GM23338 (cell line): ENCODE data around the gene MGRN1. TPM values are rescaled to one million over a fixed set of nuclear protein-coding genes. Genes with fewer than 3 reads are reported as not detected.

ENCODE experiments used
- ATAC-seq: fragments of 200-7000 bp; cut with Tn5 transposase; 3 replicates; pipeline ENCODE4 v1.9.1; 2020
- DNase-seq: peaks from one replicate; pipeline ENCODE4 v3.0.0-alpha.2; 2015; ENCODE audit warnings: low spot score
- H2AFZ ChIP-seq: fragments of 200-600 bp; sonication (generic); 2 replicates; pipeline ENCODE4 v1.8.0; 2016; ENCODE audit warnings: antibody characterized with exemption, mild to moderate bottlenecking, moderate library complexity
- H3F3A ChIP-seq: fragments of 200-600 bp; sonication (generic); replicated peaks from 2 replicates; pipeline ENCODE4 v1.8.0; 2017; ENCODE audit warnings: antibody characterized with exemption, mixed run types, low read depth
- H3K27ac ChIP-seq: fragments of 200-600 bp; sonication (generic); 2 replicates; pipeline ENCODE4 v1.6.1; 2016; ENCODE audit warnings: low read depth
- H3K27me3 ChIP-seq: fragments of 200-600 bp; sonication (generic); 2 replicates; pipeline ENCODE4 v1.8.0; 2016; ENCODE audit warnings: mild to moderate bottlenecking, mixed run types, moderate library complexity; ENCODE audit not compliant: insufficient read depth
- H3K36me3 ChIP-seq: fragments of 200-600 bp; sonication (generic); 2 replicates; pipeline ENCODE4 v1.8.0; 2016; ENCODE audit warnings: mild to moderate bottlenecking; ENCODE audit not compliant: insufficient read depth
- H3K4me1 ChIP-seq: fragments of 200-600 bp; sonication (generic); 2 replicates; pipeline ENCODE4 v1.8.0; 2016; ENCODE audit warnings: mild to moderate bottlenecking, moderate library complexity; ENCODE audit not compliant: insufficient read depth
- H3K4me2 ChIP-seq: fragments of 200-600 bp; sonication (generic); 2 replicates; pipeline ENCODE4 v1.7.1; 2017; ENCODE audit warnings: mixed run types
- H3K4me3 ChIP-seq: fragments of 200-600 bp; sonication (generic); 2 replicates; pipeline ENCODE4 v1.6.1; 2016; ENCODE audit warnings: mixed run types
- H3K79me2 ChIP-seq: fragments of 200-600 bp; sonication (generic); replicated peaks from 2 replicates; pipeline ENCODE4 v1.8.0; 2017; ENCODE audit warnings: mild to moderate bottlenecking; ENCODE audit not compliant: insufficient read depth
- H3K9me2 ChIP-seq: fragments of 200-600 bp; sonication (generic); 2 replicates; pipeline ENCODE4 v1.8.0; 2017; ENCODE audit not compliant: insufficient read depth
- H4K20me1 ChIP-seq: fragments of 200-600 bp; sonication (generic); replicated peaks from 2 replicates; pipeline ENCODE4 v1.8.0; 2017; ENCODE audit warnings: mild to moderate bottlenecking; ENCODE audit not compliant: insufficient read depth
- H3K27ac Mint-ChIP-seq: 2 replicates; pipeline ENCODE4 v1.8.0; 2020; ENCODE audit warnings: inconsistent platforms, mild to moderate bottlenecking, moderate library complexity, mixed read lengths
- H3K27me3 Mint-ChIP-seq: 3 replicates; pipeline ENCODE4 v1.8.0; 2022; ENCODE audit warnings: low read depth, mild to moderate bottlenecking, moderate library complexity, mixed read lengths, inconsistent platforms; ENCODE audit not compliant: insufficient read depth, poor library complexity
- H3K36me3 Mint-ChIP-seq: 3 replicates; pipeline ENCODE4 v1.8.0; 2021; ENCODE audit warnings: low read depth, mild to moderate bottlenecking, inconsistent platforms, moderate library complexity, mixed read lengths
- H3K4me1 Mint-ChIP-seq: 3 replicates; pipeline ENCODE4 v1.8.0; 2020; ENCODE audit warnings: mild to moderate bottlenecking, inconsistent platforms, mixed read lengths
- H3K4me3 Mint-ChIP-seq: 3 replicates; pipeline ENCODE4 v1.8.0; 2021; ENCODE audit warnings: moderate library complexity, mild to moderate bottlenecking, inconsistent platforms, mixed read lengths
- H3K9me3 Mint-ChIP-seq: 3 replicates; pipeline ENCODE4 v1.8.0; 2020; ENCODE audit warnings: moderate library complexity, mild to moderate bottlenecking, inconsistent platforms, mixed read lengths
- CREB1 ChIP-seq: fragments of 250-450 bp; sonication (Bioruptor Pico); IDR thresholded peaks from 2 replicates; pipeline ENCODE4 v1.5.0; 2020; ENCODE audit warnings: low read depth, mild to moderate bottlenecking, moderate library complexity
- ETS1 ChIP-seq: IDR thresholded peaks from 2 replicates; pipeline ENCODE4 v1.6.1; 2016; ENCODE audit warnings: antibody characterized with exemption
- EZH2 ChIP-seq: fragments of 200-600 bp; sonication (generic); IDR thresholded peaks from one replicate; pipeline ENCODE4 v1.8.0; 2017; ENCODE audit warnings: antibody characterized with exemption, mild to moderate bottlenecking, low read depth; ENCODE audit not compliant: unreplicated experiment
- EZH2phosphoT487 ChIP-seq: fragments of 200-600 bp; sonication (generic); IDR thresholded peaks from one replicate; pipeline ENCODE4 v1.8.1; 2018; ENCODE audit warnings: antibody characterized with exemption; ENCODE audit not compliant: unreplicated experiment
- JUNB ChIP-seq: IDR thresholded peaks from one replicate; pipeline ENCODE4 v1.6.1; 2016; ENCODE audit warnings: antibody characterized with exemption; ENCODE audit not compliant: unreplicated experiment
- NANOG ChIP-seq: IDR thresholded peaks from 2 replicates; pipeline ENCODE4 v1.6.1; 2016; ENCODE audit warnings: antibody characterized with exemption, borderline replicate concordance
- POLR2AphosphoS5 ChIP-seq: IDR thresholded peaks from 2 replicates; pipeline ENCODE4 v1.6.1; 2016; ENCODE audit warnings: antibody characterized with exemption, low read depth
- REST ChIP-seq: IDR thresholded peaks from one replicate; pipeline ENCODE4 v1.6.1; 2018; ENCODE audit warnings: antibody characterized with exemption; ENCODE audit not compliant: unreplicated experiment
- STAT1 ChIP-seq: IDR thresholded peaks from one replicate; pipeline ENCODE4 v1.6.1; 2016; ENCODE audit warnings: antibody characterized with exemption; ENCODE audit not compliant: unreplicated experiment
- ZNF114 ChIP-seq: fragments of 250-450 bp; sonication (Bioruptor Pico); IDR thresholded peaks from 2 replicates; pipeline ENCODE4 v1.5.0; 2020; ENCODE audit warnings: mild to moderate bottlenecking, moderate library complexity
- ZNF331 ChIP-seq: fragments of 250-450 bp; sonication (Bioruptor Pico); IDR thresholded peaks from 2 replicates; pipeline ENCODE4 v1.5.0; 2020; ENCODE audit warnings: low read depth, mild to moderate bottlenecking, moderate library complexity
- polyA plus RNA-seq: library from polyadenylated mRNA; unstranded; fragments of >200 nt; fragmentation: Nextera tagmentation; extraction: Ambion mirVana; gene quantifications from 2 replicates; pipeline ENCODE4 v1.2.1, GENCODE V29; 2016
- total RNA-seq: library from RNA; depleted of rRNA; stranded (reverse); fragments of >200 nt; shearing (Covaris generic); gene quantifications from 2 replicates; pipeline ENCODE4 v1.2.3, GENCODE V29; 2014
- TF ChIP-seq, protein P1 (sequence below), 2 experiments: fragments of 200-600 bp in 1 of 2; sonication (generic) in 1 of 2; conservative IDR thresholded peaks; 2 replicates each; pipeline versions ENCODE4 v1.5.1 to v1.6.1; 2016 to 2017; ENCODE audit warnings: antibody characterized with exemption in 2 of 2, low read depth in 2 of 2, mild to moderate bottlenecking in 2 of 2, moderate library complexity in 1 of 2
- TF ChIP-seq, protein P2 (sequence below): fragments of 250-450 bp; sonication (Bioruptor Pico); IDR thresholded peaks from 2 replicates; pipeline ENCODE4 v1.5.0; 2020; ENCODE audit warnings: mild to moderate bottlenecking, moderate library complexity

MGRN1 gene
- total and polyA plus RNA-seq, 2 experiments from 2014 or later: 13.1 to 71.8 TPM

GRCh38 chr16:4678596-4678995 lies 54.0 kb downstream of the MGRN1 start:
- no peak overlapping the region for H3K4me3 Mint-ChIP-seq
- H3K4me1 Mint-ChIP-seq: peaks cover 12% of the 10 kb centered on the region
- no peak overlapping the region for H3K4me2 ChIP-seq
- H3K27me3 ChIP-seq: no peaks in the 10 kb centered on the region
- TF ChIP-seq STAT1 (no peak), POLR2AphosphoS5 (no peak), ZNF331 (no peak), CREB1 (CRISPR knock-in tag) (no peak), ZNF114 (CRISPR knock-in tag) (no peak), ETS1 (no peak), EZH2 (no peak), EZH2phosphoT487 (no peak), REST (no peak), JUNB (no peak), NANOG (no peak)
- TF ChIP-seq, protein P1, sequence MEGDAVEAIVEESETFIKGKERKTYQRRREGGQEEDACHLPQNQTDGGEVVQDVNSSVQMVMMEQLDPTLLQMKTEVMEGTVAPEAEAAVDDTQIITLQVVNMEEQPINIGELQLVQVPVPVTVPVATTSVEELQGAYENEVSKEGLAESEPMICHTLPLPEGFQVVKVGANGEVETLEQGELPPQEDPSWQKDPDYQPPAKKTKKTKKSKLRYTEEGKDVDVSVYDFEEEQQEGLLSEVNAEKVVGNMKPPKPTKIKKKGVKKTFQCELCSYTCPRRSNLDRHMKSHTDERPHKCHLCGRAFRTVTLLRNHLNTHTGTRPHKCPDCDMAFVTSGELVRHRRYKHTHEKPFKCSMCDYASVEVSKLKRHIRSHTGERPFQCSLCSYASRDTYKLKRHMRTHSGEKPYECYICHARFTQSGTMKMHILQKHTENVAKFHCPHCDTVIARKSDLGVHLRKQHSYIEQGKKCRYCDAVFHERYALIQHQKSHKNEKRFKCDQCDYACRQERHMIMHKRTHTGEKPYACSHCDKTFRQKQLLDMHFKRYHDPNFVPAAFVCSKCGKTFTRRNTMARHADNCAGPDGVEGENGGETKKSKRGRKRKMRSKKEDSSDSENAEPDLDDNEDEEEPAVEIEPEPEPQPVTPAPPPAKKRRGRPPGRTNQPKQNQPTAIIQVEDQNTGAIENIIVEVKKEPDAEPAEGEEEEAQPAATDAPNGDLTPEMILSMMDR (conservative IDR thresholded peaks at IDR 0.05; ENCODE audit: low read depth in 2 of 2): no peak
- TF ChIP-seq, protein P2, sequence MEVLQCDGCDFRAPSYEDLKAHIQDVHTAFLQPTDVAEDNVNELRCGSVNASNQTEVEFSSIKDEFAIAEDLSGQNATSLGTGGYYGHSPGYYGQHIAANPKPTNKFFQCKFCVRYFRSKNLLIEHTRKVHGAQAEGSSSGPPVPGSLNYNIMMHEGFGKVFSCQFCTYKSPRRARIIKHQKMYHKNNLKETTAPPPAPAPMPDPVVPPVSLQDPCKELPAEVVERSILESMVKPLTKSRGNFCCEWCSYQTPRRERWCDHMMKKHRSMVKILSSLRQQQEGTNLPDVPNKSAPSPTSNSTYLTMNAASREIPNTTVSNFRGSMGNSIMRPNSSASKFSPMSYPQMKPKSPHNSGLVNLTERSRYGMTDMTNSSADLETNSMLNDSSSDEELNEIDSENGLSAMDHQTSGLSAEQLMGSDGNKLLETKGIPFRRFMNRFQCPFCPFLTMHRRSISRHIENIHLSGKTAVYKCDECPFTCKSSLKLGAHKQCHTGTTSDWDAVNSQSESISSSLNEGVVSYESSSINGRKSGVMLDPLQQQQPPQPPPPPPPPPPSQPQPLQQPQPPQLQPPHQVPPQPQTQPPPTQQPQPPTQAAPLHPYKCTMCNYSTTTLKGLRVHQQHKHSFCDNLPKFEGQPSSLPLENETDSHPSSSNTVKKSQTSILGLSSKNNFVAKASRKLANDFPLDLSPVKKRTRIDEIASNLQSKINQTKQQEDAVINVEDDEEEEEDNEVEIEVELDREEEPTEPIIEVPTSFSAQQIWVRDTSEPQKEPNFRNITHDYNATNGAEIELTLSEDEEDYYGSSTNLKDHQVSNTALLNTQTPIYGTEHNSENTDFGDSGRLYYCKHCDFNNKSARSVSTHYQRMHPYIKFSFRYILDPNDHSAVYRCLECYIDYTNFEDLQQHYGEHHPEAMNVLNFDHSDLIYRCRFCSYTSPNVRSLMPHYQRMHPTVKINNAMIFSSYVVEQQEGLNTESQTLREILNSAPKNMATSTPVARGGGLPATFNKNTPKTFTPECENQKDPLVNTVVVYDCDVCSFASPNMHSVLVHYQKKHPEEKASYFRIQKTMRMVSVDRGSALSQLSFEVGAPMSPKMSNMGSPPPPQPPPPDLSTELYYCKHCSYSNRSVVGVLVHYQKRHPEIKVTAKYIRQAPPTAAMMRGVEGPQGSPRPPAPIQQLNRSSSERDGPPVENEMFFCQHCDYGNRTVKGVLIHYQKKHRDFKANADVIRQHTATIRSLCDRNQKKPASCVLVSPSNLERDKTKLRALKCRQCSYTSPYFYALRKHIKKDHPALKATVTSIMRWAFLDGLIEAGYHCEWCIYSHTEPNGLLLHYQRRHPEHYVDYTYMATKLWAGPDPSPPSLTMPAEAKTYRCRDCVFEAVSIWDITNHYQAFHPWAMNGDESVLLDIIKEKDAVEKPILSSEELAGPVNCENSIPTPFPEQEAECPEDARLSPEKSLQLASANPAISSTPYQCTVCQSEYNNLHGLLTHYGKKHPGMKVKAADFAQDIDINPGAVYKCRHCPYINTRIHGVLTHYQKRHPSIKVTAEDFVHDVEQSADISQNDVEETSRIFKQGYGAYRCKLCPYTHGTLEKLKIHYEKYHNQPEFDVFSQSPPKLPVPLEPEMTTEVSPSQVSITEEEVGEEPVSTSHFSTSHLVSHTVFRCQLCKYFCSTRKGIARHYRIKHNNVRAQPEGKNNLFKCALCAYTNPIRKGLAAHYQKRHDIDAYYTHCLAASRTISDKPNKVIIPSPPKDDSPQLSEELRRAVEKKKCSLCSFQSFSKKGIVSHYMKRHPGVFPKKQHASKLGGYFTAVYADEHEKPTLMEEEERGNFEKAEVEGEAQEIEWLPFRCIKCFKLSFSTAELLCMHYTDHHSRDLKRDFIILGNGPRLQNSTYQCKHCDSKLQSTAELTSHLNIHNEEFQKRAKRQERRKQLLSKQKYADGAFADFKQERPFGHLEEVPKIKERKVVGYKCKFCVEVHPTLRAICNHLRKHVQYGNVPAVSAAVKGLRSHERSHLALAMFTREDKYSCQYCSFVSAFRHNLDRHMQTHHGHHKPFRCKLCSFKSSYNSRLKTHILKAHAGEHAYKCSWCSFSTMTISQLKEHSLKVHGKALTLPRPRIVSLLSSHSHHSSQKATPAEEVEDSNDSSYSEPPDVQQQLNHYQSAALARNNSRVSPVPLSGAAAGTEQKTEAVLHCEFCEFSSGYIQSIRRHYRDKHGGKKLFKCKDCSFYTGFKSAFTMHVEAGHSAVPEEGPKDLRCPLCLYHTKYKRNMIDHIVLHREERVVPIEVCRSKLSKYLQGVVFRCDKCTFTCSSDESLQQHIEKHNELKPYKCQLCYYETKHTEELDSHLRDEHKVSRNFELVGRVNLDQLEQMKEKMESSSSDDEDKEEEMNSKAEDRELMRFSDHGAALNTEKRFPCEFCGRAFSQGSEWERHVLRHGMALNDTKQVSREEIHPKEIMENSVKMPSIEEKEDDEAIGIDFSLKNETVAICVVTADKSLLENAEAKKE (CRISPR knock-in tag): no peak
- H3K36me3 Mint-ChIP-seq: peaks cover 11% of the 10 kb centered on the region
- no peaks in the 10 kb centered on the region for H3K9me3 Mint-ChIP-seq
- no peak overlapping the region; the same call in 1 of the 2 replicates for H3K27ac ChIP-seq
- H2AFZ ChIP-seq: no peak overlapping the region
- H3K4me1 ChIP-seq: no peaks in the 10 kb centered on the region
- no peaks in the 10 kb centered on the region for H3K36me3 ChIP-seq
- no peak for DNase-seq
- ATAC-seq: no peak
- no peaks in the 10 kb centered on the region for H3K79me2 ChIP-seq
- peaks cover 10% of the 10 kb centered on the region; the same call in 1 of the 2 replicates for H3F3A ChIP-seq
- H3K27ac Mint-ChIP-seq: no peak overlapping the region
- H3K27me3 Mint-ChIP-seq: peaks cover 7% of the 10 kb centered on the region
- H4K20me1 ChIP-seq: no peaks in the 10 kb centered on the region; the same call in 1 of the 2 replicates
- H3K9me2 ChIP-seq: no peaks in the 10 kb centered on the region
- no peak overlapping the region for H3K4me3 ChIP-seq
